Vagina (tissue), 2 donors: ENCODE measurements around the gene TRMU. TPM values are rescaled to one million over a fixed set of nuclear protein-coding genes. Genes with fewer than 3 reads are reported as not detected.
A peak's percentile ranks its signal among the peaks of the same experiment; 100 is the strongest.

ENCODE experiments used
- DNase-seq, 2 donors: peaks; one replicate each; pipeline ENCODE4 v3.0.0-alpha.2; 2017; ENCODE audit errors: extremely low spot score in 2 of 2
- H3K27ac ChIP-seq: fragments of 200-600 bp; sonication (generic); one replicate; pipeline ENCODE4 v1.5.1; 2019
- H3K27me3 ChIP-seq: fragments of 200-600 bp; sonication (generic); one replicate; pipeline ENCODE4 v1.5.1; 2019
- H3K36me3 ChIP-seq, 2 donors: fragments of 200-600 bp; sonication (generic); one replicate each; pipeline ENCODE4 v1.5.1; 2017 to 2019
- H3K4me1 ChIP-seq: fragments of 200-600 bp; sonication (generic); one replicate; pipeline ENCODE4 v1.5.1; 2019
- H3K4me3 ChIP-seq, 2 donors: fragments of 200-600 bp; sonication (generic); 1 replicate in 1 of 2; 2 replicates in 1 of 2; pipeline ENCODE4 v1.5.1; 2016 to 2019
- H3K9me3 ChIP-seq: fragments of 200-600 bp; sonication (generic); one replicate; pipeline ENCODE4 v1.5.1; 2019
- POLR2A ChIP-seq, 2 donors: fragments of 450-650 bp; IDR thresholded peaks; one replicate each; pipeline ENCODE4 v1.6.1; 2017; ENCODE audit warnings: antibody characterized with exemption in 2 of 2, mild to moderate bottlenecking in 2 of 2, moderate library complexity in 2 of 2
- POLR2AphosphoS5 ChIP-seq, 2 donors: sonication (generic); formaldehyde crosslinking; IDR thresholded peaks; one replicate each; pipeline ENCODE4 v1.9.0; 2017; ENCODE audit warnings: antibody characterized with exemption in 2 of 2, mild to moderate bottlenecking in 2 of 2, low read depth in 1 of 2; ENCODE audit not compliant: insufficient read depth in 1 of 2
- intact Hi-C: fragments of 100-400 bp; cut with DNase I; formaldehyde crosslinking; loops from one replicate; pipeline ENCODE4 v1.15.1; 2023
- total RNA-seq: library from RNA; depleted of rRNA; stranded (reverse); fragments of >200 nt; gene quantifications from one replicate; pipeline ENCODE4 v1.2.3, GENCODE V29; 2016
- TF ChIP-seq, protein P1 (sequence below), 3 experiments: fragments of 450-650 bp in 2 of 3; fragments of 200-600 bp in 1 of 3; sonication (generic) in 1 of 3; IDR thresholded peaks; one replicate each; pipeline ENCODE4 v1.5.1; 2017 to 2019; ENCODE audit warnings: antibody characterized with exemption in 3 of 3, mild to moderate bottlenecking in 2 of 3, moderate library complexity in 2 of 3

The TRMU gene, protein sequence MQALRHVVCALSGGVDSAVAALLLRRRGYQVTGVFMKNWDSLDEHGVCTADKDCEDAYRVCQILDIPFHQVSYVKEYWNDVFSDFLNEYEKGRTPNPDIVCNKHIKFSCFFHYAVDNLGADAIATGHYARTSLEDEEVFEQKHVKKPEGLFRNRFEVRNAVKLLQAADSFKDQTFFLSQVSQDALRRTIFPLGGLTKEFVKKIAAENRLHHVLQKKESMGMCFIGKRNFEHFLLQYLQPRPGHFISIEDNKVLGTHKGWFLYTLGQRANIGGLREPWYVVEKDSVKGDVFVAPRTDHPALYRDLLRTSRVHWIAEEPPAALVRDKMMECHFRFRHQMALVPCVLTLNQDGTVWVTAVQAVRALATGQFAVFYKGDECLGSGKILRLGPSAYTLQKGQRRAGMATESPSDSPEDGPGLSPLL
- 37.1 TPM for total RNA-seq

- H3K27me3 ChIP-seq = no peaks in the 10 kb centered on the region
- TF ChIP-seq POLR2AphosphoS5 (IDR thresholded peaks at IDR 0.05; ENCODE audit: insufficient read depth in 1 of 2, low read depth in 1 of 2) = peak; percentile 10 to 75
- no peak for TF ChIP-seq POLR2A (IDR thresholded peaks at IDR 0.05)
- peak within 1 kb of the TSS; percentile 67 to 97 for H3K4me3 ChIP-seq
- H3K27ac ChIP-seq = peak within 1 kb of the TSS; percentile 78
- peaks cover 26% of the 10 kb centered on the region for H3K4me1 ChIP-seq
- no peaks in the 10 kb centered on the region for H3K9me3 ChIP-seq
- no peak for DNase-seq
- peaks cover 0 to 27% of the 10 kb centered on the region in 2 donors for H3K36me3 ChIP-seq
- intact Hi-C loops = no loop called here
Measured at GRCh38 chr22:46335201-46336118, at the start of gene TRMU. Gene TRMU, plus strand, starts transcription at chr22:46335714. Its CDS starts 51 bp downstream, at chr22:46335765.

GRCh38 chr22:46286006-46286405, 49.5 kb upstream of the TRMU start:
- H3K4me1 ChIP-seq = no peaks in the 10 kb centered on the region
- intact Hi-C loops = no loop called here
- peaks cover 0 to 44% of the 10 kb centered on the region in 2 donors for H3K36me3 ChIP-seq
- H3K27me3 ChIP-seq = no peaks in the 10 kb centered on the region
- no peak overlapping the region for H3K27ac ChIP-seq
- no peaks in the 10 kb centered on the region for H3K9me3 ChIP-seq
- no peak overlapping the region for H3K4me3 ChIP-seq
- no peak for DNase-seq
- TF ChIP-seq POLR2AphosphoS5 (IDR thresholded peaks at IDR 0.05; ENCODE audit: insufficient read depth in 1 of 2, low read depth in 1 of 2) (no peak), POLR2A (IDR thresholded peaks at IDR 0.05) (no peak)
- TF ChIP-seq, protein P1, sequence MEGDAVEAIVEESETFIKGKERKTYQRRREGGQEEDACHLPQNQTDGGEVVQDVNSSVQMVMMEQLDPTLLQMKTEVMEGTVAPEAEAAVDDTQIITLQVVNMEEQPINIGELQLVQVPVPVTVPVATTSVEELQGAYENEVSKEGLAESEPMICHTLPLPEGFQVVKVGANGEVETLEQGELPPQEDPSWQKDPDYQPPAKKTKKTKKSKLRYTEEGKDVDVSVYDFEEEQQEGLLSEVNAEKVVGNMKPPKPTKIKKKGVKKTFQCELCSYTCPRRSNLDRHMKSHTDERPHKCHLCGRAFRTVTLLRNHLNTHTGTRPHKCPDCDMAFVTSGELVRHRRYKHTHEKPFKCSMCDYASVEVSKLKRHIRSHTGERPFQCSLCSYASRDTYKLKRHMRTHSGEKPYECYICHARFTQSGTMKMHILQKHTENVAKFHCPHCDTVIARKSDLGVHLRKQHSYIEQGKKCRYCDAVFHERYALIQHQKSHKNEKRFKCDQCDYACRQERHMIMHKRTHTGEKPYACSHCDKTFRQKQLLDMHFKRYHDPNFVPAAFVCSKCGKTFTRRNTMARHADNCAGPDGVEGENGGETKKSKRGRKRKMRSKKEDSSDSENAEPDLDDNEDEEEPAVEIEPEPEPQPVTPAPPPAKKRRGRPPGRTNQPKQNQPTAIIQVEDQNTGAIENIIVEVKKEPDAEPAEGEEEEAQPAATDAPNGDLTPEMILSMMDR (IDR thresholded peaks at IDR 0.05) = no peak

DNA sequence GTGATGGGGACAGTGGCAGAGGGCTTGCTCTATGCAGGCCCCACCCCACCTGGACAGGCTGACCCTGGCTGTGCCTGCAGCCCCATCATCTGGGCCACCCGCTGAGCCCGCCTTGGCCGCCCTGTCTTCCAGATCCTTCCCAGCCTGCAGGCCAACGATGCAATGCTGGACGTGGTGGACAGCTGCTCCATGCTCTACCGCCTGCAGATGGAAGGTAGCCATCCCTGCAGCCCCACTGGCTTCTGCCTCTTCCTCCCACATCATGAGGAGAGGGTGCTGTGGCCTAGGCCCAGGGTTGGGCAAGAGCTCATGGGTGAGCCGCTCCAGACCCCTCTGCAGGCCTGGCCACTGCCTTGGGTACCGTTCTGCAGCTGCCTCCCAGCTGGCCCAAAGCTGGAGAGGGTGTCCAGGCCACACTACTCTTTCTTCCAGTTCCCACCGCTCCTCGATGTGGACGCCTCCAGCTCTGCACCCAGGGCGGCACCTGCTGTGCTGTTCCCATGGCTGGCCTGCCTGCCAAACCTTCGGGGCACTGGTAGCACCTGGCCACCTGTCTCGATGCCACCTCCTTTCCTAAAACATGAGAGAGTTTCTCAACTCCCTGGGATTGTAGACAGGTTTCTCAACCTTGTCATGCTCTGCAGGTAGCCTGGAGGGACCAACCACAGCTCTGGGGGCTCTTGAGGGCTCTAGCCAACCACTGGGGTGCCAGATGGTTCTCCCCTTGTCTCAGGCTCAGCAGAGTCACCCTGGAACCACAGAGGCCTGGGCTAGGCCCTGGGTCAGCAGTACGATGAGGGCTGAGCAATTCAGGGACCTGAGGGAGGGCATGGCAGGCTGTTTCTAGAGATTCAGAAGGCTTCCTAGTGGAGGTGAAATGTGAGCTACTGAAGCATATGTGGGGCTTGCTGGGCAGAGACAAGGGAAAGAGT, 48.3 kb upstream of the TRMU start:
- DNase-seq = no peak
- no peak for TF ChIP-seq POLR2A (IDR thresholded peaks at IDR 0.05)
- TF ChIP-seq, protein P1 (IDR thresholded peaks at IDR 0.05) = no peak
- no peak for TF ChIP-seq POLR2AphosphoS5 (IDR thresholded peaks at IDR 0.05; ENCODE audit: insufficient read depth in 1 of 2, low read depth in 1 of 2)
- peaks cover 0 to 44% of the 10 kb centered on the region in 2 donors for H3K36me3 ChIP-seq
- intact Hi-C loops = no loop called here
- H3K9me3 ChIP-seq = no peaks in the 10 kb centered on the region
- no peak overlapping the region for H3K4me3 ChIP-seq
- H3K4me1 ChIP-seq = no peaks in the 10 kb centered on the region
- no peaks in the 10 kb centered on the region for H3K27me3 ChIP-seq
- no peak overlapping the region for H3K27ac ChIP-seq

- H3K36me3 ChIP-seq = peaks cover 0 to 50% of the 10 kb centered on the region in 2 donors
- H3K27ac ChIP-seq = peak overlapping the region; percentile 9
- no peak for TF ChIP-seq POLR2A (IDR thresholded peaks at IDR 0.05)
- TF ChIP-seq, protein P1 (IDR thresholded peaks at IDR 0.05) = no peak
- TF ChIP-seq POLR2AphosphoS5 (IDR thresholded peaks at IDR 0.05; ENCODE audit: insufficient read depth in 1 of 2, low read depth in 1 of 2) = peak in 1 of 2 donors; percentile 35
- intact Hi-C loops = no loop called here
- no peaks in the 10 kb centered on the region for H3K9me3 ChIP-seq
- no peaks in the 10 kb centered on the region for H3K27me3 ChIP-seq
- H3K4me3 ChIP-seq = no peak overlapping the region
- no peaks in the 10 kb centered on the region for H3K4me1 ChIP-seq
- no peak for DNase-seq
Measured at GRCh38 chr22:46287873-46288751, 47.4 kb upstream of the TRMU start.
